IMR-90 (cell line): ENCODE results near the gene ZNF793. TPM values are rescaled to one million over a fixed set of nuclear protein-coding genes. Genes with fewer than 3 reads are reported as not detected.

Experiments used
- ATAC-seq: fragments of 200-7000 bp; cut with Tn5 transposase; 2 replicates; pipeline ENCODE4 v1.9.1; 2020; ENCODE audit warnings: low read depth, mild to moderate bottlenecking, moderate library complexity
- BruUV-seq: library from RNA; stranded (reverse); fragments of 400-500 nt; replicated peaks from 2 replicates; lab custom pipeline; 2021; lab: Mats Ljungman, UMichigan
- CTCF ChIA-PET: fragments of 300-600 bp; formaldehyde crosslinking; extraction: SDS; loops from one replicate; lab custom pipeline; 2021; ENCODE audit warnings: antibody characterized with exemption; lab: Yijun Ruan, JAX
- POLR2A ChIA-PET: fragments of 300-600 bp; sonication (Branson Sonifier 250); formaldehyde crosslinking; loops from one replicate; lab custom pipeline; 2022; ENCODE audit warnings: antibody characterized with exemption; ENCODE audit not compliant: unreplicated experiment; lab: Charles Lee
- DNase-seq: peaks from one replicate; pipeline ENCODE4 v3.0.0; 2013
- H2AFZ ChIP-seq: replicated peaks from 2 replicates; pipeline ENCODE3; 2013; ENCODE audit warnings: low read length, mild to moderate bottlenecking; ENCODE audit not compliant: poor library complexity
- H2AK5ac ChIP-seq: 2 replicates; pipeline ENCODE4 v1.6.1; 2013; ENCODE audit warnings: low read depth, low read length, inconsistent platforms
- H2AK9ac ChIP-seq: replicated peaks from 2 replicates; pipeline ENCODE3; 2013; ENCODE audit warnings: mild to moderate bottlenecking, low read depth, low read length, moderate library complexity; ENCODE audit not compliant: poor library complexity
- H2BK120ac ChIP-seq: 2 replicates; pipeline ENCODE4 v1.6.1; 2013; ENCODE audit warnings: low read depth, low read length, inconsistent platforms
- H2BK15ac ChIP-seq: 3 replicates; pipeline ENCODE4 v1.6.1; 2013; ENCODE audit warnings: low read depth, low read length, inconsistent platforms
- H2BK20ac ChIP-seq: 2 replicates; pipeline ENCODE4 v1.6.1; 2013; ENCODE audit warnings: low read depth, mild to moderate bottlenecking, inconsistent platforms, low read length, moderate library complexity
- H2BK5ac ChIP-seq: 2 replicates; pipeline ENCODE4 v1.6.1; 2013; ENCODE audit warnings: mild to moderate bottlenecking, low read depth, low read length, inconsistent platforms; ENCODE audit not compliant: poor library complexity, severe bottlenecking
- H3K14ac ChIP-seq: replicated peaks from 2 replicates; pipeline ENCODE4 v1.6.1; 2013; ENCODE audit warnings: low read depth, low read length, inconsistent platforms
- H3K18ac ChIP-seq: 2 replicates; pipeline ENCODE4 v1.6.1; 2013; ENCODE audit warnings: low read depth, low read length, control low read depth
- H3K23ac ChIP-seq: 2 replicates; pipeline ENCODE4 v1.6.1; 2013; ENCODE audit warnings: low read depth, low read length, inconsistent platforms
- H3K27ac ChIP-seq: 2 replicates; pipeline ENCODE4 v1.5.1; 2013; ENCODE audit warnings: mild to moderate bottlenecking, control low read depth, low read length; ENCODE audit not compliant: insufficient read depth
- H3K27me3 ChIP-seq: 2 replicates; pipeline ENCODE4 v1.6.1; 2013; ENCODE audit warnings: low read length; ENCODE audit not compliant: control insufficient read depth, insufficient read depth
- H3K36me3 ChIP-seq: 2 replicates; pipeline ENCODE4 v1.6.1; 2013; ENCODE audit warnings: low read length, mixed read lengths; ENCODE audit not compliant: control insufficient read depth, insufficient read depth
- H3K4ac ChIP-seq: 2 replicates; pipeline ENCODE4 v1.6.1; 2013; ENCODE audit warnings: low read depth, low read length, inconsistent platforms
- H3K4me1 ChIP-seq: 2 replicates; pipeline ENCODE4 v1.6.1; 2013; ENCODE audit warnings: low read length, mixed read lengths; ENCODE audit not compliant: control insufficient read depth, insufficient read depth
- H3K4me2 ChIP-seq: 2 replicates; pipeline ENCODE4 v1.6.1; 2013; ENCODE audit warnings: low read depth, mild to moderate bottlenecking, control low read depth, low read length, moderate library complexity
- H3K4me3 ChIP-seq: 2 replicates; pipeline ENCODE4 v1.5.1; 2013; ENCODE audit warnings: low read depth, mild to moderate bottlenecking, control low read depth, low read length, moderate library complexity; ENCODE audit not compliant: insufficient read depth
- H3K56ac ChIP-seq: 2 replicates; pipeline ENCODE4 v1.6.1; 2013; ENCODE audit warnings: low read length, inconsistent platforms; ENCODE audit not compliant: insufficient read depth; ENCODE audit errors: extremely low read depth
- H3K79me1 ChIP-seq, 2 experiments: 2 replicates each; pipeline ENCODE4 v1.6.1; 2013; ENCODE audit warnings: low read length in 2 of 2, inconsistent platforms in 1 of 2, low read depth in 1 of 2
- H3K9ac ChIP-seq: 2 replicates; pipeline ENCODE4 v1.6.1; 2013; ENCODE audit warnings: low read depth, low read length, control low read depth
- H3K9me1 ChIP-seq: 2 replicates; pipeline ENCODE4 v1.6.1; 2013; ENCODE audit warnings: low read length, inconsistent platforms; ENCODE audit not compliant: insufficient read depth
- H3K9me3 ChIP-seq: 2 replicates; pipeline ENCODE4 v1.6.1; 2013; ENCODE audit warnings: low read length; ENCODE audit not compliant: control insufficient read depth, insufficient read depth
- H4K20me1 ChIP-seq: 2 replicates; pipeline ENCODE4 v1.6.1; 2013; ENCODE audit warnings: low read length, inconsistent platforms; ENCODE audit not compliant: insufficient read depth
- H4K5ac ChIP-seq: 2 replicates; pipeline ENCODE4 v1.6.1; 2013; ENCODE audit warnings: mild to moderate bottlenecking, low read depth, low read length, control low read depth
- H4K8ac ChIP-seq, 2 experiments: 2 replicates each; pipeline ENCODE4 v1.6.1; 2013; ENCODE audit warnings: low read depth in 2 of 2, low read length in 2 of 2, control low read depth in 1 of 2, inconsistent platforms in 1 of 2
- H4K91ac ChIP-seq: 2 replicates; pipeline ENCODE4 v1.6.1; 2013; ENCODE audit warnings: low read depth, low read length, inconsistent platforms; ENCODE audit not compliant: insufficient read depth
- BHLHE40 ChIP-seq: fragments of 150-350 bp; IDR thresholded peaks from 2 replicates; pipeline ENCODE4 v1.6.1; 2016; ENCODE audit warnings: mild to moderate bottlenecking, low read depth, low read length
- MAFK ChIP-seq: IDR thresholded peaks from 2 replicates; pipeline ENCODE4 v1.6.1; 2012; ENCODE audit warnings: low read depth, low read length, improper control_type of control experiment
- RAD21 ChIP-seq: IDR thresholded peaks from 2 replicates; pipeline ENCODE4 v1.6.1; 2012; ENCODE audit warnings: low read length, improper control_type of control experiment
- SMC3 ChIP-seq: fragments of 150-350 bp; IDR thresholded peaks from 2 replicates; pipeline ENCODE4 v1.6.1; 2016; ENCODE audit warnings: low read depth, mild to moderate bottlenecking, antibody characterized with exemption, low read length, moderate library complexity
- WGBS, 2 experiments: methylation state at CpG; one replicate each; pipeline versions ENCODE4 v1.1.5 to v1.1.7; 2013; ENCODE audit warnings: missing lambda C conversion rate in 2 of 2; ENCODE audit not compliant: insufficient read length in 1 of 2; ENCODE audit errors: extremely low coverage in 2 of 2; 5-methylcytosine and 5-hydroxymethylcytosine counted together
- dilution Hi-C: fragments of 300-500 bp; cut with HindIII; formaldehyde crosslinking; loops from one replicate; pipeline ENCODE4 v1.14.3; 2018; ENCODE audit warnings: low sequenced_read_pairs; ENCODE audit not compliant: unreplicated experiment
- in situ Hi-C: fragments of 300-500 bp; cut with MboI; formaldehyde crosslinking; loops from 3 replicates; pipeline ENCODE4 v1.14.3; 2019; ENCODE audit warnings: low sequenced_read_pairs, inconsistent platforms, mixed read lengths
- intact Hi-C: fragments of 100-400 bp; cut with micrococcal nuclease; formaldehyde crosslinking; loops from 2 replicates; pipeline ENCODE4 v1.10.0; 2022
- polyA plus RNA-seq, 3 experiments: library from polyadenylated mRNA; depleted of rRNA; stranded (reverse); fragments of >200 nt; gene quantifications; 2 replicates each; pipeline ENCODE4 v1.2.3, GENCODE V29; 2012; ENCODE audit warnings: low replicate concordance in 1 of 3
- total RNA-seq: library from RNA; depleted of rRNA; stranded (reverse); fragments of >200 nt; gene quantifications from 2 replicates; pipeline ENCODE4 v1.2.3, GENCODE V29; 2012
- TF ChIP-seq, protein P1 (sequence below): conservative IDR thresholded peaks from 2 replicates; pipeline ENCODE4 v1.5.1; 2012; ENCODE audit warnings: mild to moderate bottlenecking, low read depth, low read length, improper control_type of control experiment

ZNF793 gene
- total and polyA plus RNA-seq, 2 of the 4 experiments (the other 2 are of a cell fraction), result 0.50 to 0.72 TPM

DNA sequence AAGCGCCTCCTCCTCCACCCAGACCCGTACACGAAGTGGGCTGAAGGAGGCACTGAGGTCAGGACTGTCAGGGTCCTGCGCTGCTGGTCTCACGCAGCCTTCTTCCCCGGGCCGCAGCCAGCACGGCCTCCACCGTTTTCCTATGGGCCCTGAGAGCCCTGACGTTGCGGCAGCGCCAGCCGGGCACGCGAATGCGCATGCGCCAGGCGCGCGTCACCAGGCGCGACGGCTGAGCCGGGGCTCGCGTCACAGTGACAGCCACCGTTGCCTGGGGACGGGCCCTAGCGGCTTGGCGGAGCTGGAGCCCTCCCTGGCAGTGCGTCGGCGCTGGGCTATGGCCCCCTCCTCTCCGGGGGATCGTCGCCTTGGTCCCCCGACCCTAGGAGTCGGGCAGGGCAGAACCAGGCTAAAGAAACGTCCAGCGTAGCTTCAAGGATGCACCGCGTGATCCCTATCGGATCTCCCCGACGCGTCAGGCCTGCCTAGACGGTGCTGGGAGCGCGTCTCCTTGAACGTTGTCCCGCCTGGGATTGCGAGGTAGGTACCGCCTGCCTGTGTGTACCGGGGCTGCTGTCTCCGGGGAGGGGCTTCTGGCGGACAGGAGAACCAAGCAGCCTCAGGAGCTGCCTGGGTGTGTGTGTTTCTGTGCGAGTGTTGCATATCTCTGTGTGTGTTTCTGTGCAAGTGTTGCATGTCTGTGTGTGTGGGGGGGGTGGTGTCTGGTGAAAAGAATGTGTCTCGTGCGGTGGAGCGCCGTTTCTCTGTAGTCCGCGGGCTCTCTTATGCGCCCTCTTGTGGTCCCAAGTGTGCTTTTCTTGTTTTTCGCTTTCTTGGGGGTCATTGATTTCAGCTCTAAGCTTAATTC is 44.6 kb downstream of the ZNF793 start:
- dilution Hi-C loops (no loop called here), intact Hi-C loops (no loop called here), in situ Hi-C loops (no loop called here)
- 1% methylated on average over 23 of the region's 65 CpGs; no CpG with 5 or more reads in 1 of the 2 experiments for WGBS, 2 experiments
- Histone ChIP-seq H3K56ac (no peak overlapping the region), H2BK120ac (no peak overlapping the region), H3K4ac (peak overlapping the region; percentile 87), H3K4me2 (peak overlapping the region; percentile 68), H3K79me1 (no peaks in the 10 kb centered on the region), H3K4me1 (no peaks in the 10 kb centered on the region), H3K14ac (peak overlapping the region; percentile 71; the same call in 1 of the 2 replicates), H2BK15ac (no peak overlapping the region), H4K8ac (peak overlapping the region; percentile 40 to 91; a peak in 2 of 4 replicates), H2AFZ (peak overlapping the region; percentile 95), H4K20me1 (no peaks in the 10 kb centered on the region), H2AK5ac (no peak overlapping the region), H2BK5ac (no peak overlapping the region), H3K4me3 (peak overlapping the region; percentile 80), H3K27ac (peak overlapping the region; percentile 39), H3K18ac (no peak overlapping the region), H3K23ac (peak overlapping the region; percentile 38; the same call in 1 of the 2 replicates), H2BK20ac (no peak overlapping the region), H4K91ac (0 out of 2 replicates have a peak overlapping the region, but pooled peaks have one; percentile 41), H3K9ac (peak overlapping the region; percentile 44; the same call in 1 of the 2 replicates), H3K27me3 (no peaks in the 10 kb centered on the region), H4K5ac (peak overlapping the region; percentile 92), H3K9me1 (no peaks in the 10 kb centered on the region), H3K36me3 (no peaks in the 10 kb centered on the region), H2AK9ac (peak overlapping the region; percentile 3), H3K9me3 (peaks cover 60% of the 10 kb centered on the region)
- POLR2A ChIA-PET, result no interaction called here
- no TSS peak for BruUV-seq
- CTCF ChIA-PET, result interaction anchor here (0.7 kb wide), 1 partner anchor 95 kb away, joined by 3 read pairs; no protein-coding TSS in a partner anchor
- ATAC-seq, result peak; percentile 76
- TF ChIP-seq RAD21, result peak; percentile 30; the same call in 1 of the 2 replicates
- no peak for TF ChIP-seq MAFK
- peak; percentile 30; the same call in 1 of the 2 replicates for TF ChIP-seq BHLHE40
- TF ChIP-seq SMC3, result 0 out of 2 replicates have a peak, but pooled peaks have one; percentile 18
- TF ChIP-seq, protein P1, sequence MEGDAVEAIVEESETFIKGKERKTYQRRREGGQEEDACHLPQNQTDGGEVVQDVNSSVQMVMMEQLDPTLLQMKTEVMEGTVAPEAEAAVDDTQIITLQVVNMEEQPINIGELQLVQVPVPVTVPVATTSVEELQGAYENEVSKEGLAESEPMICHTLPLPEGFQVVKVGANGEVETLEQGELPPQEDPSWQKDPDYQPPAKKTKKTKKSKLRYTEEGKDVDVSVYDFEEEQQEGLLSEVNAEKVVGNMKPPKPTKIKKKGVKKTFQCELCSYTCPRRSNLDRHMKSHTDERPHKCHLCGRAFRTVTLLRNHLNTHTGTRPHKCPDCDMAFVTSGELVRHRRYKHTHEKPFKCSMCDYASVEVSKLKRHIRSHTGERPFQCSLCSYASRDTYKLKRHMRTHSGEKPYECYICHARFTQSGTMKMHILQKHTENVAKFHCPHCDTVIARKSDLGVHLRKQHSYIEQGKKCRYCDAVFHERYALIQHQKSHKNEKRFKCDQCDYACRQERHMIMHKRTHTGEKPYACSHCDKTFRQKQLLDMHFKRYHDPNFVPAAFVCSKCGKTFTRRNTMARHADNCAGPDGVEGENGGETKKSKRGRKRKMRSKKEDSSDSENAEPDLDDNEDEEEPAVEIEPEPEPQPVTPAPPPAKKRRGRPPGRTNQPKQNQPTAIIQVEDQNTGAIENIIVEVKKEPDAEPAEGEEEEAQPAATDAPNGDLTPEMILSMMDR, result peak; percentile 37
- DNase-seq, result peak; percentile 44
